Stimulated activated CD8-positive, alpha-beta memory T cell treated with anti-CD3 and anti-CD28 coated beads, Interleukin-7, amount 100 ng/mL, for 1 hour (primary cell): Measurements from ENCODE around the gene MNDA.
"Not testable (repeated sequence)": the region's sequence is repeated elsewhere in the genome, so short reads cannot be mapped to it uniquely, and the experiment has no call there.

Experiments used
- DNase-seq, 2 donors: peaks; one replicate each; pipeline ENCODE4 v3.0.0-alpha.2; 2020; ENCODE audit warnings: low read depth in 2 of 2

The MNDA gene

DNA sequence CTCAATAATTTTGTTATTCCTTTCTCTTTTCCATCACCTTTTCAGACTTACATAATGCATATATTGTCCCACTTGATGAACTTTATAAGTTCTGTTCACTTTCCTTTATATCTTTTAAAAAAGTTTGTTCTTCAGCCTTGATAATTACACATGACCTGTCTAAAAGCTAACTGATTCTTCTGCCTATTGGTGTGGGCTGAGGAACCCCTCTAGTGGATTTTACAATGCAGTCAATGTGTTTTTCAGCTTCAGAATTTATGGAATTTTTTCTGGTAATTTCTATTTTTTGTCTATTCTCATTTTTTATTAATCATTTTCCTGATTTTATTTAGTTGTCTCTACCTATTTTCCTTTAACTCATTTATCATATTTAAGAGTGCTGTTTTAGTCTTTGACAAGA, 7.5 kb downstream of the MNDA start:
- DNase-seq, result no peak

DNA sequence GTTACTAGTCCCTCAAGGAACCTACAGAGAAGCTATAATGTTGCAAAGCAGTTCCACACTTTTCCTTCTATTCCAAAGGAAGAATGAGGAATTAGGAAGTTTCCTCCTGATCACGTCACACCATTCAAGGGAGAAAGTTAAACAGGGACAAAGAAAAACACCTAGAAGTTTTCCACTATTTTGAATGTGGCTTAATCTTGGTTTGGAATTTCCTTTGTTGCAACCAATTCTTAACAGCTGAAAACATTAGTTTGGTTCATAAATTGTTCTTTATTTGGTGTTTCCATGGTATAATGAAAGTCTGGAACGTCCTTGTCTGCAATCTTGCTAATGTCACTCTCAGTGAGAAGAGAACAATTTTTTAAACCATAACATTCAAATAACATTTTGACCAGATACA, 8.4 kb downstream of the MNDA start:
- no peak for DNase-seq

DNA sequence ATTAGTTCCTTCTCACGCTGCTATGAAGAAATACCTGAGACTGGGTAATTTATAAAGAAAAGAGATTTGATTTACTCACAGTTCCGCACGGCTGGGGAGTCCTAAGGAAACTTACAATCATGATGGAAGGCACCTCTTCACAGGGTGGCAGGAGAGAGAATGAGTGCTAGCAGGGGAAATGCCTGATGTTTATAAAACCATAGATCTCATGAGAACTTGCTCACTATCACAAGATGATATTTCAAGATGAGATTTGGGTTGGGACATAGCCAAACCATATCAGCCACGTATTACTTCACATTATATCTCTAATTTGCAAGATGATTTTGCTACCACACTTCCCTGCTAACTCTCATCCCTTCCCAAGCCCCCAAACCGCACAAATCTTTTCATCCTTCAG, 9.1 kb downstream of the MNDA start:
- no peak for DNase-seq

DNA sequence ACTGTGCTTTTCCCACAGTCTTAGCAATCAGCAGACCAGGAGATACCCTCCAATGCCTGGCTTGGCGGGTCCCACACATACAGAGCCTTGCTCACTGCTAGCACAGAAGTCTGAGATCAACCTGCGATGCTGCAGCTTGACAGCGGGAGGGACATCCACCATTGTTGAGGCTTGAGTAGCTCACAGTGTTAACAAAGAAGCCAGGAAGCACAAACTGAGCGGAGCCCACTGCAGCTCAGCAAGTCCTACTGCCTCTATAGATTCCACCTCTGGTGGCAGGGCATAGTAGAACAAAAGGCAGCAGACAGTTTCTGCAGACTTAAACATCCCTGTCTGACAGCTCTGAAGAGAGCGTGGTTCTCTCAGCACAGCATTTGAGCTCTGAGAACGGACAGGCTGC, 33.4 kb downstream of the MNDA start:
- DNase-seq, result no peak

DNA sequence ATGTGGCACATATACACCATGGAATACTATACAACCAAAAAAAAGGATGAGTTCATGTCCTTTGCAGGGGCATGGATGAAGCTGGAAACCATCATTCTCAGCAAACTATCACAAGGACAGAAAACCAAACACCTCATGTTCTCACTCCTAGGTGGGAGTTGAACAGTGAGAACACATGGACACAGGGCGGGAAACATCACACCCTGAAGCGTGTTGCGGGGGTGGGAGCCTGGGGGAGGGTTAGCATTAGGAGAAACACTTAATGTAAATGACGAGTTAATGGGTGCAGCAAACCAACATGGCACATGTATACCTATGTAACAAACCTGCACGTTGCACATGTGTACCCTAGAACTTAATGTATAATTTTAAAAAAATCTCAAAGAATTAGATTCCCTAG, 39.3 kb downstream of the MNDA start:
- DNase-seq, result not testable (repeated sequence)

DNA sequence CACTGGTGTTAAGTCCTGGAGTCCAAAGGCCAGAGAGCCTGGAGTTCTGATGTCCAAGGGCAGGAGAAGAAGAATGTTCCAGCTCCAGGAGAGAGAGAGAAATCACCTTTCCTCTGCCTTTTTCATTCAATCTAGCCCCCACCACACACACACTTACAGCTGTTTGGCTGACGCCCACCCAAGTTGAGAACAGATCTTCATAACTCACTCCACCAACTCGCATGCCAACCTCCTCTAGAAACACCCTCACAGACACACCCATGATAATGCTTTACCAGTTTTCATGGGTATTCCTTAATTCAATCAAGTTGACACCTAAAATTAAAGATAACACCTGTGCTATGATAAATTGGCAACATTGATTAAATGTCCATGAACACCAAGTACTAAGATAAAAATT, 42.0 kb downstream of the MNDA start:
- no peak for DNase-seq

DNA sequence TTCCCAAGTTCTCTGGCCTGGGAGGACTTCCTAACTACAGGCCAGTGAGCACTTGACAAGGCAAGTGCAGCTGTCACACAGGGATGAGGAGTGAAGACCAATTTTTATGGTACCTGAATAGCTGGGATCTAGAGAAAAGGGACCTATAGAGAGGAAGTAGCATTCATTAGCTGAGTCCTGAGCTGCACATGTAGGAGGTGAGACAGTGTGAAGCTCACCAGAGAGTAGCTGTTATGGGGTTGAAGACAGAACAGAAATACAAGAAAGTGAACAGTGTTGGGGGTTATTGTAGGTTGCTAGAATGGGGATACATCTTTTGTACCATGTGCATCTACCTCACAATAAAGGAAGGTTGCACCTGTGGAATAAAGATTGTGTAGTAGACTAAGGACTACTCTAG, 62.5 kb downstream of the MNDA start:
- DNase-seq, result no peak

DNA sequence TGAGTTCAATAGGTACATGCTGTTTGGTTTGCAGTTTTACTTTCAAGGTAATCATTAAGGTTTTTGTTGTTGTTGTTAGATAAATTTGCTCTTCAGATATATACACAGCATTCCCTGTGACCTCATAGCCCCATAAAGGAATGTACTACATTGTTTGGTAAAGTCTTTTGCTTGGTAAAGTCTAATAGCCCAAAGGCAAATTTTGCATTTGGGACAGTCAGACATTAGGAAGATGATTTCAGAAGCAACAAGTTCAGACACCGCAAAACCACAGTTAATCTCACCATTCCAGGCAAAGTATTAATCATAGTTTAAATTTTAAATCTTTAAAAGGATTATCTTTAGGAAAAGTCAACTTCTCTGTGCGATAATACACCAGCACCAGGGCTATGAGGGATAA, 67.6 kb downstream of the MNDA start:
- DNase-seq, result no peak
